ACHN (cell line): ENCODE data around the gene SLC25A52.
"Not testable (repeated sequence)": the region's sequence is repeated elsewhere in the genome, so short reads cannot be mapped to it uniquely, and the experiment has no call there.

ENCODE experiments used
- DNase-seq: peaks from one replicate; pipeline ENCODE4 v3.0.0-alpha.2; 2015
- in situ Hi-C: cut with HindIII; loops from 2 replicates; pipeline ENCODE4 v1.10.0; 2017; ENCODE audit warnings: low sequenced_read_pairs, low pct_ligation_motif_present, low pct_unique_long_range_greater_than_20kb

The SLC25A52 gene

DNA sequence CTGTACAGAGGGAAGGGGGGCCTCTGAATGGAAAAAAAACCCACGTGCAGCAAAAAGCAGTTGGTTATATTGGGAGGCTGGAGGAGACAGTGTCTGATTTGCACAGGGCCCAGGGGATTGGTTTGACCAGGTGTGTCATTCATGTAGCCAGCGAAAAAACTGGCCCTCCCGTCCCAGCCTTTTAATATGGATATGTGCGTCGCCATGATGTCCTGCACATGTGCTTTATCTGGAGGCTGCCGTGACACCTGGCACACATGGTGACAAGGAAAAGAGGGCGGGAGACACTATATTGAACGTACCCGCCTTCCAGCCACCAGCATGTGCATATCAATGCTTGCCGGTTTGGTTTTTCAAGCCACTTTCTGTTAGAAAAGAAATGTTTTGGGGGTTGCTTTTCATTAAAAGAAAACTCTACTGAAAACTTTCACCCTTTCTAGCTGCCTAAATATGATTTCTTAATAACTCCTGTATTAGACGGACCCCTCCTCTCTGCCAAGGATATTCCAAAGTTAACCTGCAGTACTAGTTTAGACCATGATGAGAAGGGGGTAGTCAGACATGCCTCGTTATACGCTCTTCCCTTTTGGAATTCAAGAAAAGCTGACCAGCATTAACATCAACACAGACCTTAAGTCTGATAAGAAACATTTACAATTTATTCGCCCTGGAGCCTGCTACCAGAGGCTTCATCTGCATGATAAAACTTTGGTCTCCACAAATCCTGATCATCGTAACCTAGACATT is 16.2 kb downstream of the SLC25A52 start:
- in situ Hi-C loops: no loop called here
- no peak for DNase-seq

DNA sequence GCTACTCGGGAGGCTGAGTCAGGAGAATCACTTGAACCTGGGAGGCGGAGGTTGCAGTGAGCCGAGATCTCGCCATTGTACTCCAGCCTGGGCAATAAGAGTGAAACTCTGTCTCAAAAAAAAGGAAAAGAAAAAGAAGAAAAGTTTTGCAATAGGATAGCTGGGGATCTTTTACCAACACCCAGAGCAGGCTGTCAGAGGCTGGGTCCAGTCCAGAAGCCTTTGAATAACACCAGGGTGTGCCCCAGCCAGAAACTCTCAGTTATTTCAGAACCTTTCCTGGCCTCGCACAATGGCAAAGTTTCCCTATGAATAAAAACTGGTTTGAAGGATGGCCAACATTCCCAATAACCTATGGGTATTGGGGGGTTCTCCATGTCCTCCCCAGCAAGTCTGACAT is 17.1 kb downstream of the SLC25A52 start:
- in situ Hi-C loops, DNase-seq: not testable (repeated sequence)

- in situ Hi-C loops: no loop called here
- DNase-seq: peak; percentile 42
Measured at GRCh38 chr18:31741097-31741735, 19.5 kb downstream of the SLC25A52 start.

DNA sequence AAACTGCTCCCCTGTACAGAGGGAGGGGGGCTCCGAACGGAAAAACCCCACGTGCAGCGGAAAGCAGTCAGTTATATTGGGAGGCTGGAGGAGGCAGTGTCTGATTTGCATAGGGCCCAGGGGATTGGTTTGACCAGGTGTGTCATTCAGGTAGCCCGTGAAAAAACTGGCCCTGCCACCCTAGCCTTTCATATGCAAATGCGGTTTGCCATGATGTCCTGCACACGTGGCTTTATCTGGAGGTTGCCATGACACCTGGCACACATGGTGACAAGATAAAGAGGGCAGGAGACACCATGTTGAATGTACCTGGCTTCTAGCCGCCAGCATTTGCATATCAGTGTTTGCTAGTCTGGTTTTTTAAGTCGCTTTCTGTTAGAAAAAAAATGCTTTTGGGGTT is 20.5 kb downstream of the SLC25A52 start:
- in situ Hi-C loops: no loop called here
- no peak for DNase-seq

DNA sequence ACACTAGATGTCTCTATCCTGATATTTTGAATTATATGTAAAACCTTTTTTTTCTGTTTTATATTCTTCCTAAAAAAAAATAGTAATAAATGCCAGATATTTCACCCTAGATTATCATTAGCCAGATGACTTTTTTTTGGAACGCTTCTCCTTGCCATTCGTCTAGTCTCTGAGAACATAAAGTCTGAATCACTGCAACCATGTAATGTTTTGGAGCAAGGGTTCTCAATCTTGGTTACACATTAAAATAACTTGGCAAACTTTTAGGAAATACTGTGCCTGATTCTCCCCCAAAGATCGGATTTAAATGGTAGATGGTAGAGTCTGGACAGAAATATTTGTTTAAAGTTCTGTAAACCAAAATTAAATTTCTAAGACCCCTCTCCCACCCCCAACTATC is 21.0 kb downstream of the SLC25A52 start:
- in situ Hi-C loops: no loop called here
- DNase-seq: no peak

DNA sequence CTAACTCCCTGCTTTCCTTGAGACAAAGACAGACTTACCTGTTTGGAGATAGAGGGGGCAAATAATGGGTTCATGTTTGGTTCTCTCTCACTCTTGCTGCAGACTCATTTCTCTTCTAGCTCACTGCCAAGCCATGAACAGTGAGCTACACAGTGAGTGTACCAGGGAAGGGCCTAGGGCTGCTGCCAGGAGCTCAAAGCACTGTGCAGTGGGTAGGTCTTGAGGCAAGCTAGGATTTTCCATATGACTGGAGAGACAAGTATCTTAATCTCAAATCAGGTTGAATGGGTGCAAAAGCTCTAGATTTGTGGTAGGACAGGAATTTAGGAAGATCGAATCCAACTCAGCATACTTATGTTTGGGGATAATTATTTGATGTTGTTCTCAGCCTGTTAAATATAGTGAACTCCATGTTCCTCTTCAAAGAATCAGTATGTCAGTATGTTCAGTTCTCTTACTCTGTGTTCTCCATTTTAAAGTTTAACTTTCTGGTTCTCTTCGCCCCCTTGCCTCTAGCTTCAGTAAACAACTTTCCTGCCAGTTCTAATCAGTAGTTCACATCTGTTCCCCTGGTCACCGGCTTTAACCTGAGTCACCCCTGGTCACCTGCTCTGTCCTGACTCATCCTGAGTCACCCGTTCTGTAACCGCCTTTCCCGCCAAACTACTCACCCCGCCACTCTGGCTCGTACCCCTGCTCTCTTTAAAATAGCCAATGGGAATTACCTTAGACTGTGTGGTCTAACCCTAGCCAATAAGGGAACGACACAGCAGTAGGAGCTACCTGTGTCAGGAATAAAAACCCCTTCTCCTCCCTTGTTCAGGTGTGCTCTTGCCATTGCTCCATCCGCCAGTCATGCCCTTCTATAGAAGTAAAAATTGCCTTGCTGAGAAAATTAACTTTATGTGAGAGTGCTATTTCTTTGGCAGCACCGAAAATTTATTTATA is 21.9 kb downstream of the SLC25A52 start:
- in situ Hi-C loops: no loop called here

DNA sequence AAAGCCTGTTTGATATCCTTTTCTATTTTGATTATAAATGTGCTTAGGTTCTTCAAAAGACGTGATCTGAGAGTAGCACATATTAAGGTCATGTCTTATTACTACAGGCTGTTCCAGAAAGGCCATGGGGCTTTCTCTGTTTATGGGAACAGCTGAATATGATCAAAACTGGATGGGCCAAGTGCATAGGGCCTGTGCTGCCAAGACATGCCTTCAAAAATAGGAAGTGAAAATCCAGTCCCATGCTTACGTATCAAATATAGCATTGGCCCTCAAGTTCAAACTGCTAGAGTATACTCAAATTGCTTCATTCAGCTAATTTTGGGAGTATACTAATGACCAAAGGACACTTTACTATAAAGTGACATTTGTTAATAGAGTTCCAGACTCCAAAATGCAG is 24.1 kb downstream of the SLC25A52 start:
- no peak for DNase-seq
- in situ Hi-C loops: no loop called here

More for the DNA sequence above, 21.9 kb downstream of the SLC25A52 start:
- no peak for DNase-seq

DNA sequence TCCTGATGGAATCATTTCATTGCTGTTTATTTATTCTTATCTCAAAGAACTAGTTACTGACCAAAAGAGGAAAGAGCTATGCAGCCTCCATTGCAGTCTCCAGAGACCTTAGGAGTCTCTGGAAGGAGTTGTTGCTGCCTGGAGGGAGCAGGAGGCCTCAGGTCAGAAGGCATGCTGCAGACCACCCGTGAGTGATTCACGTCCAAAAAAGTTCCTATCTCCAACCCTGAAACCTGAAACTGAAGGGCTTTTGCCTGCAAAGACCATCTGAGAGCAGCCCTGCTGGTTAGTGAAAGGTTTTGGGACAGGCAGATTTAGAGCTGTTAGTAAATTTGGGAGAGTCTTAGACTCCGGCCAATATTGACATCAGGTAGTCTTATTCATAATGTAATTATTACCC is 29.1 kb downstream of the SLC25A52 start:
- DNase-seq: no peak
- in situ Hi-C loops: no loop called here

DNA sequence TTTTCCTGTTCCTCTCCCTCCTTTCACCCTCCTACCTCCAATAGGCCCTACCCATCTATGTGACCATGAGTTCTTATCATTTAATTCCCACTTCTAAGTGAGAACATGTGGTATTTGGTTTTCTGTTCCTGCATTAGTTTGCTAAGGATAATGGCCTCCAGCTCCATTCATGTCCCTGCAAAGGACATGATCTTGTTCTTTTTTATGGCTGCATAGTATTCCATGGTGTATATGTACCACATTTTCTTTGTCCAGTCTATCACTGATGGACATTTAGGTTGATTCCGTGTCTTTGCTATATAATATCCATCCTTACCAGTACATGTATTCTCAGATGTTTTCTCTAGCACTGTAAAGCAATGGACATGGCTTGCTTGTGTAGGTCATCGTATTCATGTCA is 31.5 kb downstream of the SLC25A52 start:
- in situ Hi-C loops, DNase-seq: not testable (repeated sequence)

GRCh38 chr18:31723990-31724711 is 36.5 kb downstream of the SLC25A52 start:
- peak; percentile 5 for DNase-seq
- in situ Hi-C loops: no loop called here

DNA sequence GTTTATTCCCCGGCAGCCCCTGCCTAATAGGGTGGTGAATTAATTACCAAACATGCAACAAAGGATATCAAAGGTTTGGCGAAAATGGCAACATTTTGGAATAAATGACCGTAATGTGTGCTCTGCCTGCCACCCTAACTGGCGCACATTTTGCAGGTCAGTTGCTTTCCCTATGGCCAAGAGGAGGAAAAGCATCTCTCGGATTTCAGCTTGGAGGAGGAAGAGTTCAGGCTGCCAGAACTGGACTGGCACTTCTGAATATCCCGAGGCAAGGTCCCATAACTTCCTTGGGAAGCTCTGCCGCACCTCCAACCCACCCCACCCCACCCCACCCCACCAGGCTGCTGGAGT is 37.1 kb downstream of the SLC25A52 start:
- DNase-seq: no peak
- in situ Hi-C loops: no loop called here

DNA sequence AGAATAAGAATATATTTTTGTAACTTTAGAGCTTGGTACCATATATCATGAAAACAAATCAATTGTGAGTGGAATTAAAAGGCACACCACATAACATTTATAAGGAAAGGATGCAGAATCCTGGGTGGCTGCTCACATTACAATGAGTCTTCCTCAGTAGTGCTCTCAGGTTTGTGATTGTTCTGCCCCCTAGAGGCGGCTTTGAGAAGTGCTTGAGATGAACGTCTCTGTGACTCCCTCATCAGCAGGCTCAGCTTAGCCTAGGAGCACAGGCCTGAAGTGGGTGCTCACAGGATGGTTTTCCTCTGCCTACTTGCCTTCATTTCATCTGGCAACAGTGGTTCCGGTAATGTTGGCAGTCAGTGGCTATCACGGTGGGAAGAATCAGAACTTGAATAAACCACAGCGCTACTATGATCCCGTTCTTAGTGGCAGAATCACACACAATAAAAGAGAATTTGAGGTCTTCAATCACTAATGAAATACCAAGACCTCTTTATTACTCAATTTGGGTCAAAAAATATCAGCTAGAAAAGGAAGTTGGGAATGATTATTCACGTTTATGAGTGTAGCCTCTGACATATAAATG is 38.2 kb downstream of the SLC25A52 start:
- peak; percentile 72 for DNase-seq
- in situ Hi-C loops: no loop called here

- DNase-seq: no peak
- in situ Hi-C loops: no loop called here
Measured at GRCh38 chr18:31721601-31722000, 39.1 kb downstream of the SLC25A52 start.

DNA sequence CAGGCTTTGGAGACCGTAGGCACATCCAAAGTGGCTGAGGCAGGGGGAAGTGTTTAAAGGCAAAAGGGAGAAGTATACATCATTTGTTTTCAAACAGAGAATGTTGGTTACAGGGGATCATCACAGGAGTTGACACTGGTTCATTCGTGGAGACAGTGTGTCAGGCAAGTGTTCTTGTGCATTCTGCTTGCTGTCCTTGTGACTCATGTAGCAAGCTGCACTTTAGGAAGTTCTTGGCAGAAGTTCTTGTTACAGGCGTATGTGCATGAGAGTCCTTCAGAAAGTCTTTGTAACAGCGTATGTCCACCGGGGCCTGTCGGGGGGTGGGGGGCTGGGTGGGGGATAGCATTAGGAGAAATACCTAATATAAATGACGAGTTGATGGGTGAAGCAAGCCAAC is 39.8 kb downstream of the SLC25A52 start:
- in situ Hi-C loops: no loop called here
- DNase-seq: no peak

- no peak for DNase-seq
- in situ Hi-C loops: no loop called here
Measured at GRCh38 chr18:31719363-31720006, 41.2 kb downstream of the SLC25A52 start.

DNA sequence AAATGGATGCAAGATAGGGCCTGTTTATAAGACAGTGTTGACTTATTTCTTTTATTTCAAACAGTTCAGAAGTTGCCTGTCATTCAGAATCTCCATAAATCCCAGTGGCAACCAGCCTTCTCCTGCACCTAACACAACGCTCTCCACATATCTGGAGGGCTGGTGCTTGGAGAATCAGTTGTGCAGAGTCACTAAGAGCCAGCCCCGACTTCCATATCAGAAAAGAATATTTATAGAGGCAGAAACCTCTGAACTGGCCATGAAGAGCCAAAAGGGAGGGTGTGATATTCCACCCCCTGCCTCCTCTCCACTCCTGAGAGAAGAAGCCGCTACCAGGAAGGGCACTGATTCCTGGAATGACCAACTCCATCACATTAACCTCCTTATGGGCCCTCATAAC is 42.3 kb downstream of the SLC25A52 start:
- no peak for DNase-seq
- in situ Hi-C loops: no loop called here

- in situ Hi-C loops: no loop called here
Measured at GRCh38 chr18:31716362-31716761, 44.3 kb downstream of the SLC25A52 start.

More at GRCh38 chr18:31716362-31716761, 44.3 kb downstream of the SLC25A52 start:
- DNase-seq: no peak
